HL-60/S4 treated with retinoic acid at 250 ng/mL for 4 days and 3 days (cell line): ENCODE measurements around the gene PHKA1.
"Not testable (repeated sequence)": the region's sequence is repeated elsewhere in the genome, so short reads cannot be mapped to it uniquely, and the experiment has no call there.

Source experiments
- in situ Hi-C: fragments of 300-500 bp; cut with MboI; formaldehyde crosslinking; loops from 2 replicates; pipeline ENCODE4 v1.7.0; 2022; ENCODE audit warnings: low sequenced_read_pairs

Gene PHKA1

GRCh38 chrX:72573158-72573511 is 141.0 kb downstream of the PHKA1 start:
- in situ Hi-C loops = no loop called here

- in situ Hi-C loops = no loop called here
Observed at GRCh38 chrX:72572248-72573157, 141.6 kb downstream of the PHKA1 start, which contains the start of gene HDAC8. Gene HDAC8 (minus strand): TSS chrX:72572843. CDS start chrX:72572761, 82 bp downstream.

- in situ Hi-C loops = no loop called here
Observed at GRCh38 chrX:72569786-72570185, 144.3 kb downstream of the PHKA1 start.

GRCh38 chrX:72568406-72569092 is 145.6 kb downstream of the PHKA1 start:
- in situ Hi-C loops = no loop called here

GRCh38 chrX:72566448-72566847 is 147.7 kb downstream of the PHKA1 start:
- in situ Hi-C loops = no loop called here

GRCh38 chrX:72559655-72560054 is 154.5 kb downstream of the PHKA1 start:
- in situ Hi-C loops = not testable (repeated sequence)

- in situ Hi-C loops = no loop called here
Observed at GRCh38 chrX:72554448-72555140, 159.5 kb downstream of the PHKA1 start.

- in situ Hi-C loops = not testable (repeated sequence)
Observed at GRCh38 chrX:72552443-72552842, 161.7 kb downstream of the PHKA1 start.

- in situ Hi-C loops = loop anchor here (25.0 kb wide), 1 partner anchor 234 kb away; the partner anchor contains the start of gene CITED1
Observed at GRCh38 chrX:72545990-72546389, 168.1 kb downstream of the PHKA1 start.

- in situ Hi-C loops = loop anchor here (25.0 kb wide), 1 partner anchor 228 kb away; the partner anchor contains the start of gene CITED1
Observed at GRCh38 chrX:72540318-72540717, 173.8 kb downstream of the PHKA1 start.

- in situ Hi-C loops = loop anchor here (25.0 kb wide), 1 partner anchor 228 kb away; the partner anchor contains the start of gene CITED1
Observed at GRCh38 chrX:72539822-72540221, 174.3 kb downstream of the PHKA1 start.

GRCh38 chrX:72536542-72536941 is 177.6 kb downstream of the PHKA1 start:
- in situ Hi-C loops = loop anchor here (25.0 kb wide), 1 partner anchor 224 kb away; the partner anchor contains the start of gene CITED1

GRCh38 chrX:72532366-72532765 is 181.7 kb downstream of the PHKA1 start:
- in situ Hi-C loops = loop anchor here (25.0 kb wide), 1 partner anchor 220 kb away; the partner anchor contains the start of gene CITED1
